Measurements from ENCODE around the gene NCMAP.

NCMAP gene

DNA sequence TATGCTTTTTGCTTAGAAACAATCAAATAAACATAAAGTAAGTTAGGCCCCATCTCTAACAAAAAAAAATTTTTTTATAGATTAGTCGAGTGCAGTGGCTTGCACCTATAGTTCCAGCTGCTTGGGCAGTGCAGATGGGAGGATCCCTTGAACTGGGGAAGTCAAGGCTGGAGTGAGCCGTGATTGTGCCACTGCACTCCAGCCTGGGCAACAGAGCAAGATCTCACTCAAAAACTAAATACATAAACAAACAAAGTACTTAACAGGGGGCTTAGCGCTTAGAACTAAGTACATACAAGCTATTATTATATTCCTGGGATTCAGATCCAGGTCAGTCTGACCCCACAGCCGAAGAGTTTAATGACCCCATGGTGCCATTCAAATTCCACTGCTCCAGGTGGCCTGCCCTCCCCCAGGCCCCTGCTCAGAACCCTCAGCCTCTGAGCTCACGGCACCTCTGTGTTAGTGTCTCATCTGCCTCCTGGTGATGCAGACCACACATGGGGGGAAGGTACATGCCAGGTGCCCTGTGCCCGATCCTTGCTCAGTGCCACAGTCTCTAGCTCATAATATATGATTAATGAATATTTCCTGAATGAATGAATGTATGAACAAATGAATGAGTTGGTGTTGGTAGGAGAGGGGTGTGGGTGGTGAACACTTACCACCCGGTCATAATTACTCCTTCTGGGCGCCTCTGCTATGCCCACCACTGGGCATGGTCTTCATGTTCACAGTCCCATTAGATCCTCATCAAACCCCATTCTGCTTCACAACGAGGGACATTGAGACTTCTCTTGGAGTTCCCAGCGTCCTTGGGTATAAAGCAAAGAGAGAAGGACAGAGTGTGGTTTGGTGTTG lies 14.6 kb downstream of the NCMAP start:
- no peak for DNase-seq

DNA sequence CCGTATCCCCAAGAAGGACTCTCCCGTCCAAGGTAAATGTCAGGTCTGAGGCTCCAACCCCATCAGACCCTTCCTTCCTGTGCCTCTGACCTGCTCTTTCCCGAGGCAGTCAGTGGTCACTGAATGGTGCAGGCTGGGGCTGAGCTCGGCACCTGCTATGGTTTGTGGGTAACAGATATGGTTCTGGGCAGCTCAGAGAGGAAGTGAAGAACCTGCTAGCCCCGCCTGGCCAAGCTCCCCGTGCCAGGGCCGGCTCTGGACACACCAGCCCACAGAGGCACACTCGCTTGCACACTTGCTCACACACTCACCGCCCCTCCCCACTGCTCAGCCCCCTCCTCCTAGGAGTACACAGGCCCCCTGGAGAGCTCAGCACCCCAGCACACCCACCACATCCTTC lies 16.4 kb downstream of the NCMAP start:
- DNase-seq = no peak

DNA sequence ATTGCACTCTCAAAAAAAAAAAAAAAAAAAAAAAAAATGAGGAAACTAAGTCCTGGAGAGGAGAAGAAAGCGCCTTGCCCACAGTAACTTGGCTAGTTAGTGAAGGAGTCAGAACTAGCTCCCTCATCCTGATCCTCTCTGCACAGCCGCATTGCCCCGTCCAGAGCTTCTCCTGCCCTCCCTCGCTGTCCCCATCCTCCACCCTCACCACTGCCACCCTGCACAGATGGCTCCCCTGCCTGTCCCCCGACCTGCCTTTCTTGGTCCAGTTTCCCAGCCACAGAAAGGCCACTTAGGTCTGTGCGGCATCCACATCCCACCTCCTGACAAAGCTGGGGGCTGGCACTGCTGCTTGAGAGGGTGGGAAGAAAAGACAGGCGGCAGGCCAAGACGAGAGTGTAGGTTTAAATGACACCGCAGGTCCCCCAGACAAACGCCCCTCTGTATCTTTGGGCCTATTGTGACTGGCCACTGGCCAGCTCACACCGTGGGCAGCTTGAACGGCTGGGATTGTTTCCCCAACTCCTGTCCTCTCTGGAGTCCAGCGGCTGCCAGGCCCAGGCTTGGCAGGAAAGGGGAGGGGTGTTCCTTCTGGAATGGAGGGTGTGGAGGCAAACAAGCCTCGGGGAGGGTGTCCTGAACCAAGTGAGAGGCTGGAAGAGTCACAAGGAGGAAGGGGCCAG lies 20.2 kb downstream of the NCMAP start:
- no peak for DNase-seq

DNA sequence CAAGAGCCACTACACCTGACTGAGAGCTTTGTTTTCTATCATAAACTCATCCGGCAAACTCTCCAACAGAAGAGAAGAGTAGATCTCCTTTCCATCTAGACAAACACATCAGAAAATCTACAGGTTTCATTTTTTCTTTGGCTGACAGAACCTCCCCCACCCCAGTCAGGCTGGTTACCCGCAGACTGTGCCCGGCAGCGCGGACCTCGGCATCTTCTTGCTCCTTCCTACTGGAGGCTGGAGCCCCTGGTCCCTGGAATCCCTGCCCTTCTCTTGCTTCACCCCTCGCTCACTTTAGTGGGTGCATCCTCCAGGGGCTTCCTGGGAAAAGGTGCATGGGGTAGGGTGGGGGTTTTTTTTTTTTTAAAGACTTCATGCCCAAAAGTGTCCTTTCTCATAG lies 23.0 kb downstream of the NCMAP start:
- DNase-seq = no peak

DNA sequence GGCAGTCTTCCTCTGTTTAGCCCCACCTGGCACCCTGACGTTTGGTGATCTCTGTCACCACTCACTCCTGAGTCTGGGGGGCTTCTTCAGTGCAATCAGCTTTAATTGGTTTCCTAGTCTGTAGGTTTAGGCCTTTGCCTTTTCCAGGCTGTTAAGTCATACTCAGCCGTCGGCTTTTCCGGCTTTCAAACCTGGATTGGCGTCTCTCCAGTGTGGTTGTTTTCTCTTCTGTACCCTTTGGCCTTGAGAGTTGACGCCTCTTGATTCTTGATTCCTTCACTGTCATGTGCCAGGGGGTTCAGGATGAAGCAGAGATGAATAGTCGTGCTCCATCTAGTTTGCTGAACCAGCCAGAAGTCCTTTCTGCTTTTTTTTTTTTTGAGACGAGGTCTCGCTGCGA lies 24.9 kb downstream of the NCMAP start:
- DNase-seq = no peak

DNA sequence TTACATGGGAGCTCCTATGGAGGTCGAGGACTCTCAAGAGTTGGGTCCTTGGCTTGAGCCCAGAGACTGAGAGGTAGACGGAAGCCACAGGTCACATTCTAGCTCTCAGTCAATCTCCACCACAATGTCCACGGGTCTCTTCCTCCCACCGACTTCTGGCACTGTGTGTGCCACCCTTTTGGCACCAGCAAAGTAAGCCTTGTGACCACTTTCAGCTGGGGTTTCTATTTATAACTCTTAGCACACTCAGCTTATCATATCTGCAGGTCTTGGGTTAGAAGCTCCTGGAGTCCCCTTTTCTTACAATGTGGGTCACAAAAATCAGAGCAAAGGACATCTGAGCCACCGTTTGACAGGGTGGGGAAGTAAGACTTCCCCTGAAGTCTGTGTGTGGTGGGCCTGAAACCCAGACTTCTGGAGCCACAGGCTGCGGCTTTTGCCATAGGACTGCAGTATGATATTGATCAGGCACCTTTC lies 28.3 kb downstream of the NCMAP start:
- DNase-seq = peak in 1 of 5 experiments; percentile 24

DNA sequence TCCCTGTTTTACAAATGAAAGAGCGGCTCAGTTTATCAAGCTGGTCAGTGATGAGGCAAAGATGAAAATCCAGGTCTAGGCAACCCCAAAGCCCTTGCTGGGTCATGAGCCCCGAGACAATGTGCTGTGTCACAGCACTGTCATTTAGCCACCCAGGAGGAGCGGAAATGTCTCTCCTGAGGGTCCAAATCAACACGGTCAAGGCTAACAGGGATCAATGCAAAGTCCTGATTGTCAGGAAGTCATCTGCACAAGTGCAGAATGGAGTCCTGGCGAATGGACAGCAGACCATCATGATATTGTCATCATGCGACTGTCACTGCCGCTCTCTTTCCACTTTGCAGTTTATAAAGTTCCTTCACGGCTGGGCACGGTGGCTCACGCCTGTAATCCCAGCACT lies 30.2 kb downstream of the NCMAP start:
- no peak for DNase-seq

DNA sequence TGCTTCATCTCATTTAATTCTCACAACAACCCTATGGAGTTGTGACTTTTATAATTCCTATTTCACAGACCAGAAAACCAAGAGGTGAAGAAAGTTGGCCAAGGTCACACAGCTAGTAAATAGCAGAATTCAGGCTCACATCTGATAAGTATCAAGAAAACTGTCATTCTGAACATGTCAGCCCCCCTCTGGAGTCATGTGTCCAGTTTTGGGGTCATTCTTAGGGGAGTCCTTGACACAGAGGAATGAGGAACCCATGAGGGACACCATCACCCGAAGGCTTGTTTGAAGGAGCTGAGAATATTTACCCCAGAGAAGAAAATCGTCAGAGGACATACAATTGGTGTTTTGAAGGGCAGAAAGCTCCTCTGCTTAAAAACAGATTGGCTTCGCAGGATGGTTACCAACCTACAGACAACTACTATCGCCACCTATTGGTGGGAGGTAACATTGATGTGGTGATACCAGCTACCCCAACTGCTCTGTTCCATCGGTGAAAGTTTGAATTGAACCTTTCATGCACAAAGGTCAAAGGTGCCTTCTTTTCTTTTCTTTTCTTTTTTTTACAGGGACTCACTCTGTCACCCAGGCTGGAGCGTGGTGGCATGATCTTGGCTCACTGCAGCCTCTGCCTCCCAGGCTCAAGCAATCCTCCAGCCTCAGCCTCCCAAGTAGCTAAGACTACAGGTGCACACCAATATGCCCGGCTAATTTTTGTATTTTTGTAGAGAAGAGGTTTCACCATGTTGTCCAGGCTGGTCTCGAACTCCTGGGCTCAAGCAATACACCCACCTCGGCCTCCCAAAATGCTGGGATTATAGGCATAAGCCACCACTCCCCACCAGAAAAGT lies 31.3 kb downstream of the NCMAP start:
- peak in 3 of 5 experiments; percentile 23 to 83 (median 52) for DNase-seq

DNA sequence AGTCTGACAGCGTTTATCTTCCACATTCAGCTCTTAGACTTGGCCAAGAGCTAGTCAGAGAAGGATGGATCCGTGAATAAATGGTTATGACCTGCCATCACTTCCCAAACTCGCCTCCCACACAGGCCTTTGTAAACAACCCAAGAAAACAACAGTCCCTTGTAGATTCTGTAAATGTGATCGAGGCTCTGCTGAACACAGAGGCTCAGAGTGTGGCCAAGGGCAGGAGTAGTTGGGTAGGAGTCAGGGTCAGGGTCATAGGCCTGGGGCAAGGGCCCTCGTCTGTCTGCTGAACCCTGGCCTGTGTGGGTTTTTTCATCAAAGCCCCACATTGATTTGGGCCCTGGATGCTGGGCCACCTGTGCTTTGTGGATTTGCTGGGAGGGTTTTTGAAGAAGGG lies 32.7 kb downstream of the NCMAP start:
- DNase-seq = no peak

DNA sequence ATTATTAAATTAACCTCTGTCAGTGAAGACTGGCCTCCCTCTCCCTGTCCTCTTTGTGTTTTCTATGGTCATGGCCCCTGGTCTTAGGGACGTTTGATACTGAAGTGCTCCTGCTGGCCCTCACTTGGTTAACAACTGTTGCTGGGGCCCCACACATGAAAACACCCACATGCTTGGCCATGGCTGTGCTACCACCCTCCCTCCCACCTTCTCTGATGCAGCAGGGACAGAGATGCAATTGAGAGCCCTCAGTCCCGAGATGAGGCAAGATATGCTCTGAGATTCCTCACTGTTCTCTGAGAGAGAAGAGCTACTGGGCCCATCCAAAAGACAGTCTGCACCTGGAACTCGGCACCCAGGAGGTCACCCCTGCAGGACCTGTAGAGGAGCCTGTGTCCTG lies 33.3 kb downstream of the NCMAP start:
- DNase-seq = no peak

DNA sequence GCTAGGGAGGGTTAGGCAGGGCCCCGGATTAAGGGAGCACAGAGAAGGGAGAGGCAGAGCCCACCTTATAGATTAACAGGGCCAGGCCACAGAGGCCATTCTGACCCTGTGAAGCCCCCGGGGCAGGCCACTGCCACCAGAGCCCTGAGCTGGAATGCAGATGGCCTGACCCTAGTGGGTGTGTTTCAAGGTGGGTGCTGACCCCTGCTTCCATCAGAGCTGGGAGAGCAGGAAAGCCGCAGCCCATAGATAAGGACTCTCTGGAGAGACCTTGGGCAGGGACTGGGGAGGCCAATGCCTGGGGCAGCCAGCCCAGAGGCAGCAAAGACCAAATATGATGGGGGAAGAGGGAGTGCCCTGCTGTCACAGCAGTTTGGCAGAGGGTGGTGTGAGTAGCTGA lies 35.9 kb downstream of the NCMAP start:
- DNase-seq = no peak

DNA sequence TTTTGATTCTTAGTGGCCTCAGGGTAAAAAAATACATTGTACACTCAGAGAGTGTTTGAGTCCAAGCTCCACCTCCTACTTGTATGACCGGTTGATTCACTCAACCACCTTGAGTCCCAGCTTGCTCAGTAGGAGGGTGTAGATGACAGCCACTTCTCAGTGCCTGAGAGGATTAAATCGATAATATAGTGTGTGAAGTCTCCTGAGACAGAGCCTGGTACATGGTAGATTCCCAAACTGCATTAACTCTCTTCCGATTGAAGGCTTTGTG lies 38.4 kb downstream of the NCMAP start:
- no peak for DNase-seq

DNA sequence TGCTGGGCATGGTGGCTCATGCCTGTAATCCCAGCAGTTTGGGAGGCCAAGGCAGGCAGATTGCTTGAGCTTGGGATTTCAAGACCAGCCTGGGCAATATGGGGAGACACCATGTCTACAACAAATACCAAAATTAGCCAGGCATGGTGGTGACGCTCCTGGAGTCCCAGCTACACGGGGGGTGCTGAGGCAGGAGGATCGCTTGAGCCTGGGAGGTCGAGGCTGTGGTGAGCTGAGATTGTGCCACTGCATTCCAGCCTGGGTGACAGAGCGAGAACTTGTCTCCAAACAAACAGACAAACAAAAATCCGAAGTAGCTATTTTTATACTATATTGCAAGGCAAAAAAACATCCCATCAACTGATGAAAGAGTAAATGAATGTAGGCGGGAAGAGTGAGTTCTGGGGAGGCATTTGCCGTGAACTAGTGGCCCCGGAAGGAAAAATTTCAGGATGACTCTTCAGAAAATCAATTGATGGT lies 40.6 kb downstream of the NCMAP start:
- DNase-seq = no peak

DNA sequence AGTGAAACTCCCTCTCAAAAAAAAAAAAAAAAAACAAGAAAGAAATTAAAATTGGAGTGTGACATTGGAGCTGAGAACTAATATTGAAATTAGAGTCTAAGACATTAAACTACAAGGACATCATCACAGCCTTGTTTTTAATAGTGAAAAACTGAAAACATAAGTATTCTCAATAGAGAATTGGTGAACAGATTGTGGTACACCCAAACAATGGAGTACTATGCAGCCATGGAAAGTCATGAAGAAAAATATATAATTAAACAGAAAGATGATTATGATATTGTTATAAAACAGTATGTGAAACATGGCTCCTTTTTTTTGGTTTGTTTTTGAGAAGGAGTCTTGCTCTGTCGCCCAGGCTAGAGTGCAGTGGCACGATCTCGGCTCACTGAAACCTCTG lies 43.4 kb downstream of the NCMAP start:
- no peak for DNase-seq

DNA sequence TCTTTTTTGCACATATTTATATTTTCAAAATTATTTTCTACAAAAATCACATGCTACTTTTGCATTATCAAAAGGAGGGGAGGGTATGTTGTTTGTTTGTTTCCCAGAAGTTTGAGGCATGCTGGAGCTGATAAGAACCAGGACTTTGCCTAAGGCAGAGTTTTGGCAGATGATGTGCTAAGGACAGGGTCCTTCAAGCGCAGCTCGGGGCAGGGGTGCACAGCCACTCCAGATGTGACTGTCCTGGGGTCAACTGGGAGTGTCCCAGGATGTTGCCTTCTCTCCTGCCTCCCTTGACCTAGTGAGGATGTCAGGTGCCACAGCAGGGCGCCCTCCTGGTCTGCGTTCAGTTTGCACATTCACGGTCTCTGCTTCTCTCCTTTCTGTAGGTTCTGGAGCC lies 44.7 kb downstream of the NCMAP start:
- DNase-seq = no peak

DNA sequence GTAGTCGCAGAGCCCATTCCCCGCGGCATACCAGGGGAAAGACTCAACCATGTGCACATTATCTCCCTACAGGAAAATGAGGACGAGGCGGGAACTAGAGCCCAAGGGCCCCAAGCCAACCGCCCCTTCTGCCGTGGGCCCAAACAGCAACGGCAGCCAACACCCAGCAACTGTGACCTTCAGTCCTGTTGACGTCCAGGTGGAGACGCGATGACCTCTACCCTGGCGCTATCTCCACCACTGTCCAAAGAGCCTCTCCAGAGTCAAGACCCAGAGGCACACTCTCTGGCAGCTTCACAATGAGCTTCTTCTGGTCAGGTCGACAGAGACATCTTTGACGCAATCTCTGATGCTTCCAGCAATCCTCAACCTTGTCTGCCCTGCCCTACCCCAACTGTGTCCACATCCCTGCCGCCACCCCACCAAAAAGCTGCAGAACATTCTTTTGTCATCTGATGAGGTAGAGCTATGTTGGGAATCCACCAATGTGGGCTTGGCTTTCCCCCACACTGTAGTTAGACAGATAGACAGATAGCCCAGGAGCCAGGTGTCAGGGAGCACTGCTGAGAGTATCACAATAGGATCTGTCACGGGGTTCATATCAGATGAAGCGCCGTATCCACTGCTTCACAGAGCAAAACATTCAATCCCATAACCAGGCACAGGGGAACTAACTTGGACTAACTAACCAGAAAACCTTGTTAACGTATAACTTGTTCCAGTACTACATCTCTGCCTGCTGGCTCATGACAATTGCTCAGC lies 49.8 kb downstream of the NCMAP start:
- DNase-seq = no peak

DNA sequence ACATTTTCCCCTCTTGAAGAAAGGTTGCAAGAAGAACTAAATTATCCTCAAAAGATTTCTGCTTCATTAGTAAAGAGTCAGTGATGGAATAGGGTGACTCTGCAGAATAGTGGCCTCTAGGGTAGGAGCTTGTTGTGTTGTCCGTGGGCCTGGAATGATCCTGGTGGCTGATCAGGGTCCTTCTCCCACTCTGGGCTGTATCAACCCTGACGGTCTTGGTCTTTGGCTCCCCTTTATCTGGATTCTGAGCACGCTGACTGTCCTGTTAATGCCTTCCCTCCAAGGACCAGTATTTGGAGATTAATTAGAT lies 50.4 kb downstream of the NCMAP start:
- no peak for DNase-seq

DNA sequence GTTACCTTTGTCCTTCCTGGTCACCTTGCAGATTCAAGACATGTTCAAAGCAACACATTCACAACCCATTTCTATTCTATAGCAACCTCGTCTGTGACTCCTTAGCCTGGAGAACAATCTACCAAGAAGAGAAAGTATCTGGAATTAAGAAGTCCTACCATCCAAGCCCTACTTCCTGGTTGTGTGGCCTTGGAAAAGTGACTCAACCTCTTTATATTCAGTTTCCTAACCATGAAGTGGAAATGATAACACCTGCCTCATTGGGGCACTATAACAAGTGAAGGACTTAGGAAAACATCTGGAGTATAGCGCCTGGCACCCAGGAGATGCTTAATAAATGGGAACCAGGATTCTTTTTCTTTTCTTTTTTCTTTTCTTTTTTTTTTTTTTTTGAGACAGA lies 50.7 kb downstream of the NCMAP start:
- DNase-seq = no peak

DNA sequence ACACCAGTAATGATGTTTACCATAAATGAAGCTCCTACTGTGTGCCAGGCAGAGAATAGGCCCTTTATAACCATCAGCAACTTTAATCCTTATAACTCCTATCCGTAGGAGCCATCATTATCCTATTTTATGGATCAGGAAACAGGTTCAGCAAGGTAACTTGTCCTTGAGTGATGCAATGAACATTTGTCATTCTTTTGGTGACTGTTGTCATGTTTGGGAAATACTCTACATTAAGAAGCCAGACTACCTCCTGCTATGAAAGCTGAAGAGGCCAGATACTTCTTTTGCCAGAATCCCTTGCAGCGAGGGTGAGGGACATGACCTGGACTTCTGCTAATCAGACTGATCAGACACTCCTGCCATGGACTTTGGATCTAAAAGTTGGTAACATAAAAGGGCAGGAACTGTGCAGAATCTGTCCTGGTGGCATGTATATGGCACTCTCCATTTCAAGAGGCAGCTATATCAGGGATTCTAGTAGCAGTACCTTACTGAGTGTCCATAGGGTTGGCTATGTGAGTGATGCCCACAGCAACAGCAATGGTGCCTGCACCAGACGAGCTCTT lies 54.1 kb downstream of the NCMAP start:
- no peak for DNase-seq

DNA sequence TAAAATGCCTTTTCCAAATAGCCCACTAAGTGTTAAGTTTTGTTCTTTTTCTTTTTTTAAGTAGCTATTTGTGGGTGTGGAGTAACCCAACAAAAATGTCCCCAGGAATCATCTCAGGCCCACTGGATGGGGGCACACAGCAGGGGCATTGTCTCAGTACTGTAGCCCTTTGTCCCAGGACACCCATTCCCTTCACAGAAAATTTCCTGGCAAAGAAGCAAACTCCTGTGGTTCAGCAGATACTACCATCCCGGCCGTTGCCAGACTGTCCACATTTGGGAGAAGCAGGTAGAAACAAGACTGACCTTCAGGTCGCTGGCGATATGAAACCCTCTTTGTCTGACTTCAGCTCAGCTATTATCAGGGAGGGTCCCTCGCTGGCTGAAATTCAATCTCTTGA lies 63.5 kb downstream of the NCMAP start:
- no peak for DNase-seq

DNA sequence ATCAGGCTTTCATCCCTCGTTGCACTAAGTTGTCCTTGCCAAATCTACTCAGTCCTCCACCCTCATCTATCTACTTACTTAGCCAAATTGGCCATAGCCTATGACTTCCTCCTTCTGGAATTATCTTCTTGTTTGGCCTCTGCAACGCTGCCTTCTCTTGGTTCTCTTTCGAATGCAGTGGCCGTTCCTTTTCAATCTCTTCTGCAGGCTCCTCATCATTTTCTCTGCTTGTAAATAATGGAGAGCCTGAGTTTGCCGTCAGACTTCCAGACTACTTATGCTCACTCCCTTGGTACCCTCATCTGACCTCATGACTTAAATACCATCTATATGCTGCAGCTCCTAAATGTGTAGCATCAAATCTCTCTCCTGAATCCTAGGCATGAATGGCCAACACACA lies 64.8 kb downstream of the NCMAP start:
- no peak for DNase-seq

DNA sequence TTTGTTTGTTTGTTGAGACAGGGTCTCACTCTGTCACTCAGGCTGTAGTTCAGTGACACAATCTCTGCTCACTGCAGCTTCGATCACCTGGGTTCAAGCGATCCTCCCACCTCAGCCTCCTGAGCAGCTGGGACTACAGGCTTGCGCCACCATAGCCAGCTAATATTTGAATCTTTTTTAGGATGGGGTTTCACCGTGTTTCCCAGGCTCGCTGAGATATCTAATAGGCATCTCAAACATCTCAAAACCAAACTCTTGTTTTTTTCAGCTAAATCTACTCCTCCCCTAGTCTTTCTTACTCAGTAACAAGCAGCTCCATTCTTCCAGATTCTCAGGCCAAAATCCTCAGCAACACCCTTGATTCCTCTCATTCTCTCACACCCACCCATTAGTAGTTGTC lies 65.2 kb downstream of the NCMAP start:
- no peak for DNase-seq

DNA sequence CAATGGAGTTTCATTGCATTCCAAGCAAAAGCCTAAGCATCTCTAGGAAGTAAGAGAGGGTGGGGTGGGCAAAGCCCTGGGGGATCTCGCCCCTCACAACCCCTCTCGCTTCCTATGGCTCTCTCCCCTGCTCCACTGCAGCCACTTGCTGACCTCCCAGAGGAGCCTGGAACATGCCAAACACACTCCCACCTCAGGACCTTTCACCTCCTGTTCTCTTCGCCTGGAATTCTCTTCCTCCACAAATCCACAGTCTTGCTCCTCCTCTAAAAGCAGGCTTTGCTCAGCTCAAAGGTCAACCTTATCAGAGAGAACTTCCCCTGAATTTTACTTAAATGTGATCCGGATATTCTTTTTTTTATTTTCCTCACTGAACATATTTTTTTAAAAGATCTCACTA lies 66.3 kb downstream of the NCMAP start:
- DNase-seq = no peak
